Common myeloid progenitor, CD34-positive (primary cell): ENCODE data around the gene TIGD2.

ENCODE experiments used
- CTCF ChIA-PET: fragments of 350-600 bp; sonication (Branson Sonifier 250); formaldehyde crosslinking; loops from one replicate; lab custom pipeline; 2021; ENCODE audit warnings: antibody characterized with exemption; lab: Charles Lee
- POLR2A ChIA-PET: fragments of 350-600 bp; sonication (Branson Sonifier 250); formaldehyde crosslinking; loops from one replicate; lab custom pipeline; 2021; ENCODE audit warnings: antibody characterized with exemption; lab: Charles Lee
- DNase-seq, 3 donors: peaks; one replicate each; pipeline versions ENCODE4 v3.0.0 to v3.0.0-alpha.2; 2013
- H3K27ac ChIP-seq, 2 experiments: 1 replicate in 1 of 2; 2 replicates in 1 of 2; pipeline ENCODE4 v1.7.0; 2013; ENCODE audit warnings: inconsistent platforms in 2 of 2, low read length in 2 of 2, mild to moderate bottlenecking in 2 of 2, low read depth in 1 of 2, moderate library complexity in 1 of 2; ENCODE audit not compliant: severe bottlenecking in 2 of 2, insufficient read depth in 1 of 2, poor library complexity in 1 of 2
- H3K27me3 ChIP-seq, 5 experiments: replicated peaks in 2 of 5; 1 replicate in 3 of 5; 2 replicates in 2 of 5; pipeline versions ENCODE4 v1.6.1 to v1.7.0; 2013; ENCODE audit warnings: low read length in 4 of 5, mild to moderate bottlenecking in 2 of 5, moderate library complexity in 2 of 5, inconsistent platforms in 1 of 5; ENCODE audit not compliant: insufficient read depth in 5 of 5, control insufficient read depth in 4 of 5
- H3K36me3 ChIP-seq, 4 experiments: 1 replicate in 2 of 4; 2 replicates in 2 of 4; pipeline versions ENCODE4 v1.6.1 to v1.7.0; 2013; ENCODE audit warnings: low read length in 3 of 4, control low read depth in 1 of 4, mild to moderate bottlenecking in 1 of 4; ENCODE audit not compliant: control insufficient read depth in 4 of 4, insufficient read depth in 4 of 4
- H3K4me1 ChIP-seq, 4 experiments: 1 replicate in 3 of 4; 2 replicates in 1 of 4; pipeline versions ENCODE4 v1.6.1 to v1.7.1; 2013; ENCODE audit warnings: low read length in 3 of 4, mild to moderate bottlenecking in 3 of 4, control low read depth in 1 of 4, inconsistent platforms in 1 of 4, moderate library complexity in 1 of 4; ENCODE audit not compliant: control insufficient read depth in 4 of 4, insufficient read depth in 4 of 4; ENCODE audit errors: control extremely low read depth in 1 of 4
- H3K4me3 ChIP-seq, 7 experiments: 1 replicate in 4 of 7; 2 replicates in 3 of 7; pipeline versions ENCODE4 v1.5.1 to v1.7.0; 2013; ENCODE audit warnings: mild to moderate bottlenecking in 7 of 7, low read length in 6 of 7, moderate library complexity in 6 of 7, inconsistent platforms in 2 of 7, low read depth in 2 of 7, control low read depth in 1 of 7; ENCODE audit not compliant: insufficient read depth in 4 of 7, control insufficient read depth in 1 of 7; ENCODE audit errors: extremely low read depth in 1 of 7
- H3K9me3 ChIP-seq, 5 experiments: 1 replicate in 4 of 5; 2 replicates in 1 of 5; pipeline versions ENCODE4 v1.6.1 to v1.7.1; 2013; ENCODE audit warnings: low read length in 4 of 5, mild to moderate bottlenecking in 2 of 5, inconsistent platforms in 1 of 5, low read depth in 1 of 5, moderate library complexity in 1 of 5; ENCODE audit not compliant: control insufficient read depth in 4 of 5, insufficient read depth in 2 of 5; ENCODE audit errors: control extremely low read depth in 1 of 5
- WGBS: methylation state at CpG from one replicate; pipeline ENCODE4 v1.1.5; 2013; ENCODE audit not compliant: insufficient coverage; 5-methylcytosine and 5-hydroxymethylcytosine counted together

TIGD2 gene

GRCh38 chr4:89114100-89114499, 2.8 kb downstream of the TIGD2 start:
- peaks cover 0 to 3% (median 0%) of the 10 kb centered on the region in 5 experiments for H3K9me3 ChIP-seq
- H3K27ac ChIP-seq: no peak overlapping the region
- peaks cover 0 to 4% (median 0%) of the 10 kb centered on the region in 5 experiments for H3K27me3 ChIP-seq
- POLR2A ChIA-PET: no interaction called here
- no peak overlapping the region for H3K4me3 ChIP-seq
- H3K4me1 ChIP-seq: peaks cover 4 to 25% (median 18%) of the 10 kb centered on the region in 4 experiments
- WGBS: 100% methylated on average over 3 of the region's 3 CpGs
- H3K36me3 ChIP-seq: peaks cover 0 to 18% (median 2%) of the 10 kb centered on the region in 4 experiments
- DNase-seq: no peak
- CTCF ChIA-PET: no interaction called here

GRCh38 chr4:89117115-89117514, 5.8 kb downstream of the TIGD2 start:
- H3K36me3 ChIP-seq: peaks cover 0 to 18% (median 2%) of the 10 kb centered on the region in 4 experiments
- no peak overlapping the region for H3K27ac ChIP-seq
- peaks cover 0 to 8% (median 5%) of the 10 kb centered on the region in 4 experiments for H3K4me1 ChIP-seq
- no CpG with 5 or more reads among the region's 3 CpGs for WGBS
- H3K27me3 ChIP-seq: no peaks in the 10 kb centered on the region
- no peak overlapping the region for H3K4me3 ChIP-seq
- ChIA-PET POLR2A (no interaction called here), CTCF (no interaction called here)
- H3K9me3 ChIP-seq: peaks cover 0 to 3% (median 0%) of the 10 kb centered on the region in 5 experiments
- no peak for DNase-seq

GRCh38 chr4:89119166-89119565, 7.8 kb downstream of the TIGD2 start:
- H3K27ac ChIP-seq: no peak overlapping the region
- H3K4me3 ChIP-seq: no peak overlapping the region
- H3K9me3 ChIP-seq: peaks cover 0 to 6% (median 0%) of the 10 kb centered on the region in 5 experiments
- H3K27me3 ChIP-seq: no peaks in the 10 kb centered on the region
- POLR2A ChIA-PET: no interaction called here
- H3K36me3 ChIP-seq: peaks cover 0 to 6% (median 2%) of the 10 kb centered on the region in 4 experiments
- 20% methylated on average over 1 of the region's 1 CpG for WGBS
- no peak for DNase-seq
- peaks cover 0 to 2% (median 0%) of the 10 kb centered on the region in 4 experiments for H3K4me1 ChIP-seq
- CTCF ChIA-PET: interaction anchor here (1.2 kb wide), 1 partner anchor 15 kb away, joined by 3 read pairs; no protein-coding TSS in a partner anchor

- CTCF ChIA-PET: interaction anchor here (1.2 kb wide), 1 partner anchor 15 kb away, joined by 3 read pairs; no protein-coding TSS in a partner anchor
- Histone ChIP-seq H3K9me3 (peaks cover 0 to 6% (median 0%) of the 10 kb centered on the region in 5 experiments), H3K27ac (no peak overlapping the region), H3K4me3 (no peak overlapping the region), H3K36me3 (peaks cover 0 to 6% (median 2%) of the 10 kb centered on the region in 4 experiments), H3K27me3 (no peaks in the 10 kb centered on the region), H3K4me1 (peaks cover 0 to 2% (median 0%) of the 10 kb centered on the region in 4 experiments)
- WGBS: 94% methylated on average over 3 of the region's 3 CpGs
- POLR2A ChIA-PET: no interaction called here
- DNase-seq: no peak
Measured at GRCh38 chr4:89119836-89120235, 8.5 kb downstream of the TIGD2 start.

GRCh38 chr4:89121387-89122068, 10.2 kb downstream of the TIGD2 start:
- no CpG with 5 or more reads among the region's 3 CpGs for WGBS
- Histone ChIP-seq H3K4me1 (peaks cover 0 to 1% (median 0%) of the 10 kb centered on the region in 4 experiments), H3K27ac (no peak overlapping the region), H3K27me3 (no peaks in the 10 kb centered on the region), H3K9me3 (peaks cover 0 to 6% (median 0%) of the 10 kb centered on the region in 5 experiments), H3K36me3 (peaks cover 0 to 4% (median 0%) of the 10 kb centered on the region in 4 experiments), H3K4me3 (no peak overlapping the region)
- CTCF ChIA-PET: interaction anchor here (1.4 kb wide), 1 partner anchor 13 kb away, joined by 3 read pairs; no protein-coding TSS in a partner anchor
- no peak for DNase-seq
- POLR2A ChIA-PET: interaction anchor here (0.6 kb wide), 1 partner anchor 254 kb away, joined by 3 read pairs; no protein-coding TSS in a partner anchor

- no peaks in the 10 kb centered on the region for H3K27me3 ChIP-seq
- peaks cover 0 to 6% (median 0%) of the 10 kb centered on the region in 5 experiments for H3K9me3 ChIP-seq
- no peaks in the 10 kb centered on the region for H3K4me1 ChIP-seq
- no peak overlapping the region for H3K4me3 ChIP-seq
- ChIA-PET CTCF (no interaction called here), POLR2A (no interaction called here)
- WGBS: 95% methylated on average over 5 of the region's 5 CpGs
- peaks cover 0 to 2% (median 0%) of the 10 kb centered on the region in 4 experiments for H3K36me3 ChIP-seq
- H3K27ac ChIP-seq: no peak overlapping the region
- no peak for DNase-seq
Measured at GRCh38 chr4:89123451-89123851, 12.1 kb downstream of the TIGD2 start.
